NCI-H2107 treated with DMSO at 0.1 percent for 48 hours (cell line): Measurements from ENCODE around the gene EIF6.
"Not testable (repeated sequence)": the region's sequence is repeated elsewhere in the genome, so short reads cannot be mapped to it uniquely, and the experiment has no call there.

Experiments used
- DNase-seq: peaks from one replicate; lab custom pipeline; 2025; ENCODE audit not compliant: unreplicated experiment; lab: John Stamatoyannopoulos, UW

Gene EIF6

GRCh38 chr20:35284267-35284991 lies at the start of gene EIF6:
TSS of gene EIF6 (minus strand) at chr20:35284772. CDS start at chr20:35284487, 285 bp downstream.
- peak; percentile 36 for DNase-seq

GRCh38 chr20:35333606-35334005 lies 49.0 kb upstream of the EIF6 start:
- no peak for DNase-seq

GRCh38 chr20:35332540-35333200 lies 48.1 kb upstream of the EIF6 start:
- no peak for DNase-seq

GRCh38 chr20:35329435-35330139 lies 45.0 kb upstream of the EIF6 start:
- no peak for DNase-seq

GRCh38 chr20:35328689-35329088 lies 44.1 kb upstream of the EIF6 start:
- DNase-seq: no peak

GRCh38 chr20:35328095-35328685 lies 43.6 kb upstream of the EIF6 start:
- no peak for DNase-seq

- no peak for DNase-seq
Measured at GRCh38 chr20:35327074-35327976, 42.8 kb upstream of the EIF6 start.

GRCh38 chr20:35326740-35327073 lies 42.1 kb upstream of the EIF6 start:
- DNase-seq: no peak

- no peak for DNase-seq
Measured at GRCh38 chr20:35326021-35326739, 41.6 kb upstream of the EIF6 start.

- no peak for DNase-seq
Measured at GRCh38 chr20:35325401-35325800, 40.8 kb upstream of the EIF6 start.

GRCh38 chr20:35320396-35321126 lies 36.0 kb upstream of the EIF6 start:
- DNase-seq: no peak

GRCh38 chr20:35319871-35320197 lies 35.3 kb upstream of the EIF6 start:
- no peak for DNase-seq

GRCh38 chr20:35319192-35319870 lies 34.8 kb upstream of the EIF6 start:
- DNase-seq: no peak

- DNase-seq: no peak
Measured at GRCh38 chr20:35318502-35319157, 34.1 kb upstream of the EIF6 start.

GRCh38 chr20:35317416-35318210 lies 33.0 kb upstream of the EIF6 start:
- no peak for DNase-seq

- no peak for DNase-seq
Measured at GRCh38 chr20:35316086-35316485, 31.5 kb upstream of the EIF6 start.

- not testable (repeated sequence) for DNase-seq
Measured at GRCh38 chr20:35315632-35316020, 31.1 kb upstream of the EIF6 start.
